Kasumi-1 (cell line): ENCODE results near the gene TP53BP2.
A peak's percentile ranks its signal among the peaks of the same experiment; 100 is the strongest.

Source experiments
- DNase-seq, 2 experiments: peaks; one replicate each; lab custom pipeline; 2025; lab: John Stamatoyannopoulos, UW

The TP53BP2 gene

GRCh38 chr1:223765036-223765718 is 80.6 kb downstream of the TP53BP2 start:
- no peak for DNase-seq

DNA sequence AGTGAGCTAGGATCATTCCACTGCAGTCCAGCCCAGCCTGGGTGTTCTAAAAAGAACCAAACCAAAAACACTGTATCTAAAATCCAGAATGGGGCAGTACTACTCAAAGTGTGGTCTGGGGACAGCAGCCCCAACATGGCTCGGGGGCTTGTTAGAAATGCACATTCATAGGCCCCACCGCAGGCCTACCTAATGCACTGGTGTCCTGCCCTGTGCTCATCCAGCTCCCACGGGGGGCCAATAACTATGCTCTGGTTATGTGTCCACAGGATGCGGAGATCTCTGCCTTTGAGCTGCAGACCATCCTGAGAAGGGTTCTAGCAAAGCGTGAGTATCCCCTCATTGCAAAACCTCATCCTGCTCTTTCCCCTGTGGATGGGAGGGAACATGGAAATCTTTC is 81.9 kb downstream of the TP53BP2 start:
- DNase-seq, result no peak

DNA sequence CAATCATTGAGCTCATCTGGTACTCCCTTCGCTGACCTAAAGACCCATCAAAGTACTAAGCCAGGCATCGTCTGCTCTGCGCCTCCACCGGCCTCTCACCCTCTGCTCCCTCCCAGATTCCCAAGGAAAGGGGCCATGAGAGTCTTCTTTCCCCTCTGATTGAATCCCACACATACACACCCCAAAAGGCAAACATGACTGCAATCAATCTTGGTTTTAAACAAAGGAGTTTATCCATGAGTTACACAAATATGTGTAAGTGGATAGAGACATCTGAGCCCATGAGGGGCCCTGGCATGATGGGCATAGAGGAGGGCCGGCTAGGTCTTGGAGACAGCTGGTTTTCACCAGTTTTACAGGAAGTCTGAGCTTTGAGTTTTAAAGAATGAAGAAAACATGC is 82.5 kb downstream of the TP53BP2 start:
- DNase-seq, result no peak

DNA sequence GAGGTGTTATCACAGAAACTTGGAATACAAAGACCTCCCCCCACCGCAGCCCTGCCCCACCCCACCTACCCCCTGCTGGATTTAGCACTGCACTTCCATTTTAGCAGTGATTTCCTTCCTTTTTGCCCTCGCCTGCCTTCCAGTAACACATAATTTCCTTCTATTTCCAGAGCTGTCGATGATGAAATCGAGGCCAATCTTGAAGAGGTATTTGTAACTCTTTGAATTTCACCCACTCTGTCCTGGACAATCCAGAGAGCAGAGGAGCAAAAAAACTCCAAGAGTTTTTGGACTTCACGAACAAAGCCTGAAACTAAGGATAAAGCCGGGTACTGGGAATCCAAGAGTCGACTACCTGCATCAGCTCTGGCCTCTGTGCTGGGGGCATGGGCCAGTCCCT is 84.3 kb downstream of the TP53BP2 start:
- no peak for DNase-seq

DNA sequence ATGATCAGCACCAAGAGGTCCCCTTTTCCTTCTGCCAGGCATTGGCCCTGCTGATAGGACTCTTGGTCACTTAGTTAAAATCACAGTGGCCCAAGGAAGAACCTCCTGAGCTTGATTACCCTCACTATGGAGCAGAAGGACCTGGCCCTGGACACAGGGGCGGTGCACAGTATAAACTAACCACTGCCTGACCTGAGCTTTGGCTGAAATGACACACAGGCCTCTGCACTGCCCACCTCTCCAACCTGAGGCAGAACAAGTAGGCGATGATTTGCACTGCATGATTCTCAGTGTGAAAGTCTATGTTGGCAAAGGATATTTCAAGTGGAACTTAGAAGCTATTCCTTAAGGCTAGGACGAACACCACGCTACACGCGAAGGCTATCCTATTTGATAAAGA is 84.9 kb downstream of the TP53BP2 start:
- no peak for DNase-seq

DNA sequence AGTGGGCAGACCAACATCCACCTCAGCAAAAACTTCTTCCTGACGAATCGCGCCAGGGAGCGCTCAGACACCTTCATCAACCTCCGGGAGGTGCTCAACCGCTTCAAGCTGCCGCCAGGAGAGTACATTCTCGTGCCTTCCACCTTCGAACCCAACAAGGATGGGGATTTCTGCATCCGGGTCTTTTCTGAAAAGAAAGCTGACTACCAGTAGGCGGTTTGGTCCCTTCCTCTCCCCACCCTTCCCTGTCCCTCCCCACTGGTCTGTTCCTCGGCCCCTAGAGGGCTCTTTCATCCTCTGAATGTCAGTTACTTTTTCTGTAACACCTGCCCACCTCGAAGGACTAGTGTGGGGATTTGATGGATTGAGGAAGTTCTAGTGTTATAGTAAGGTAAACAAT is 86.5 kb downstream of the TP53BP2 start:
- no peak for DNase-seq

GRCh38 chr1:223758734-223759133 is 87.0 kb downstream of the TP53BP2 start:
- no peak for DNase-seq

- no peak for DNase-seq
Measured at GRCh38 chr1:223756806-223757700, 88.7 kb downstream of the TP53BP2 start.

DNA sequence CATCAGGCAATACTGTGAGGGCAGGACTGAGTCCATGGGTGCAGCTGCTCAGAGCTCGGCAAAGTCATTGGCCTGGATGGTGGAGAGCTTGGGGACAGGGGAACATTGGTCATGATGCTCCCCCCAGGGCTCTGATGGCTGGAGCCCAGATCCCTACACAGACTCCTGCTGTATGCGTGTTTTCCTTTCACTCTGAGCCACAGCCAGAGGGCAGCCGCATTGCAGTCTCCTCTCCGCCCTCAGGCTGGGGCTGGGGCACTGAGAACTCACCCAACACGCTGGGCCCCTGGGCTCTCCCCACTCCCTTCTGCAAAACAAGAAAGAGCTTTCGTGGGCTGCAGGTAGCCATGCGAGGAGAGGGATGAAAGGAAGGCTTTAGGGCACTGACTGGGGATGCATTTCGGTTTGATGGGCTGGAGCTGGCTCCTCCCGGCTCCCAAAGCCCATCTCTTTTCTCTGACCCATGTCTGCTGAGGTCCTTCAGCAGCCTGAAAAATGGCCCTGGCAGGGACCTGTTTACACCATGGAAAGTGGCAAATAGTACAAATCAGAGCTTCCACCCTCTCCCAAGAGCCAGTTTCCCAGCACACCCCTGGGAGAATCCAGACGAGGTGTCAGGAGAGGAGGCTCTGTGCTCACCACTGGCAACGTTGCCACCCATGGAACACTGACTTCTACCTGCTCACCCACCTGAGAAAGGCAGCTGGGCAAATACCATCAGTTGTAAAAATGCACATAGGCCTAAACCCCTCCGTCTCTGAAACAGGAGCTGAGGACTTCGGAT is 89.6 kb downstream of the TP53BP2 start:
- no peak for DNase-seq

- DNase-seq, result no peak
Measured at GRCh38 chr1:223755432-223755792, 90.3 kb downstream of the TP53BP2 start.

DNA sequence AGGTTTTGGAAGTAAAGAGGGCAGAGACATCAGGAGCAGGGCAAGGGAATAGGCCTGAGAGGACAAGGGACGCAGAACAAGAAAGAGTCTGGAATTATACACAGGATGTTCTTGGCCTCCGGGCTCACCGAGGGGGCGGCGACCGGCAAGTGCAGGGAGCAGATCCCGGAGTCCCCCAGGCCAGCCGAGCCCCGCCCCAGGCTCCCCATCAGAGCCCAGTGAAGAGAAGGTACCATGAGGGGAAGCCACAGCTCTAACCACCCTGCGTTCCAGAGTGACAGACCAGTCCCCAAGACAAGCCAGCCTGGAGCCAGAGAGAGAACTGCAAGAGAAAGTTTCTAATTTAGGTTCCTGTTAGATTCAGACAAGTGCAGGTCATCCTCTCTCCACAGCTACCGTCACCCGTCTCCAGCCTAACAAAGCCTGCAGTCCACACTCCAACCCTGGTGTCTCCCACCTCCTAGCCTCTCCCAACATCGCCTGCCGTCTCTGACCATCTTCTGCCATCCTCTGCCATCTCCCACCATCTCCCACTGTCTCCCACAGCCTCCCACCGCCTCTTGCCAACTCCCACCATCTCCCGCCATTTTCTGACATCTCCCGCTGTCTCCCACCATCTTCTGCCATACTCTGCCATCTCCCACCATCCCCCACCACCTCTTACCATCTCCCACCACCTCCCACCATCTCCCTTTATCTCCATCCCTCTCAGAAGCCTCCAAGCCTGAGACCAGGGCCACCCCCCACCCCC is 90.9 kb downstream of the TP53BP2 start:
- DNase-seq, result no peak

GRCh38 chr1:223752721-223753515 is 92.8 kb downstream of the TP53BP2 start:
- DNase-seq, result no peak

GRCh38 chr1:223751696-223752095 is 94.1 kb downstream of the TP53BP2 start:
- no peak for DNase-seq

DNA sequence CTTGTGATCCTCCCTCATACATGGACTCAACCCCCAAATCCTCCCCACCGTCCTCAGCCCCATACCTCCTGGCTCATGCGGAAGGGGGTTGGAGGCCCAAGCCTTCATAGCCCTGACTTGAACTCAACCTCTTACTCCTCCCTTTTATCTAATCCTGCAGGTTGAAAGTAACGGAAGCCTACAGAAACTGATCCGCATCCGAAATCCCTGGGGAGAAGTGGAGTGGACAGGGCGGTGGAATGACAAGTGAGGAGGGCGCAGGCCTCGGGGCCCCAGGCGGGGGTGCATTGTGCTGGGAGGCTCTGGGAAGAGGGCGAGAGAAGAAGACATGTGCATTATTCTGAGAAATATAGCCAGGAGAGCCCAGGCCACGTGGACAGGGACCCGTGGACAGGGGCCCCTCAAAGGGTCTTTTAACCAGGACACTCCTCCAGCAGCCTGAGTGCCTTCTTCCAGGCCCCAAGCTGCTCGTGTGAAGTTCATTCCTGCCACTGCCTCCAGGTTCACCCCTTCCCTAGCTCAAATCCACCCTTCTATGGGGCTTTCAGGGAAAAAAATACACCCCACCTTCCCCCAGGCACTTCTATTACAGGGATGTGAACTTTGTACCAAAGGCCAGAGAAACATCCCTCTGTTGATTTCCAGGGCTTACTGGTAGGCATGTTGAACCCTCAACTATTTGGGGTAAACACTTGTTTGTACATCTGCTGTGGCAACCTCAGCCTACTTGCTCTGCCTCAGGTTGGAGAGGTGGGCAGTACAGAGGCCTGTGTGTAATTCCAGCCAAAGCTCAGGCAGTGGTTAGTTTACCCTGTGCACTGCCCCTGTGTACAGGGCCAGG is 94.8 kb downstream of the TP53BP2 start:
- DNase-seq, result no peak

GRCh38 chr1:223748773-223749733 is 96.7 kb downstream of the TP53BP2 start:
- peak; percentile 43 to 51 for DNase-seq

- no peak for DNase-seq
Measured at GRCh38 chr1:223748405-223748772, 97.4 kb downstream of the TP53BP2 start.

DNA sequence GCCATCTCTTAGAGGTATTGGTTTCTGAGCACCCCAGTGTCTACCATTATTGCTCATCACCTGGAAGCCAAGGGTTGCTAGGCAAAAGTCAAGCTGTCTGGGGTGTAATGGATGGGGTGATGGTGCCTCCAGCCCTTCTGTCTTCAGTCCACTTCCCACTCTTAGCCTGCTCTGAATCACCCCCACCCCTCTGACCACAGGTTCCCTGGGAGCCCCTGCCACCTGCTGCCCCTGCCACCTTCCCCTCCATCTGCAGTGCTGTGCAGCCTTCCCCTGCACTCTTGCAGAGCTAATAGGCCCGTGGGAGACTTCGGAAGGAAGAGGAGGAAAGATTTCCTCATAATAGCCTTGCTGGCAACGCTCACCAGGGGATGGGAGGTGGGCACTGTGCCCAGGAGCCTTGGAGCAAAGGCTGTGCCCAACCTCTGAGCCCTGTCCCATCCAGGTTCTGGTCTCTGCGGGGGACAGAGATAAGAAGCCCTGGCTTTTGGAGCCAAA is 97.9 kb downstream of the TP53BP2 start:
- DNase-seq, result no peak

- DNase-seq, result no peak
Measured at GRCh38 chr1:223745731-223746130, 100.0 kb downstream of the TP53BP2 start.
